ENCODE data around the gene PI4KA.
"Not testable (repeated sequence)": the region's sequence is repeated elsewhere in the genome, so short reads cannot be mapped to it uniquely, and the experiment has no call there.

The PI4KA gene

GRCh38 chr22:20774882-20775281 lies 83.7 kb downstream of the PI4KA start:
- Histone ChIP-seq H3K36me3 (replicated peaks) (peaks cover 7% of the 10 kb centered on the region), H3K27me3 (replicated peaks) (no peaks in the 10 kb centered on the region), H3K4me3 (ENCODE audit: low read depth, low read length) (no peak overlapping the region), H3K27ac (no peak overlapping the region)
- DNase-seq = no peak
- in situ Hi-C loops (cut with HindIII; ENCODE audit: low pct_ligation_motif_present, low sequenced_read_pairs) = no loop called here
- no peak for TF ChIP-seq CTCF (IDR thresholded peaks at IDR 0.05; ENCODE audit: low read depth, low read length, missing control alignments)

GRCh38 chr22:20773793-20774212 lies 84.8 kb downstream of the PI4KA start, which contains the start of gene SERPIND1:
Gene SERPIND1, plus strand, starts transcription at chr22:20774113. Its CDS starts 5,200 bp downstream, at chr22:20779313.
- no peak for DNase-seq
- in situ Hi-C loops (cut with HindIII; ENCODE audit: low pct_ligation_motif_present, low sequenced_read_pairs) = no loop called here
- H3K36me3 ChIP-seq (replicated peaks) = peaks cover 6% of the 10 kb centered on the region
- TF ChIP-seq CTCF (IDR thresholded peaks at IDR 0.05; ENCODE audit: low read depth, low read length, missing control alignments) = no peak
- H3K27me3 ChIP-seq (replicated peaks) = no peaks in the 10 kb centered on the region
- no peak within 1 kb of the TSS for H3K4me3 ChIP-seq (ENCODE audit: low read depth, low read length)
- no peak within 1 kb of the TSS for H3K27ac ChIP-seq

GRCh38 chr22:20771918-20772625 lies 86.5 kb downstream of the PI4KA start:
- Histone ChIP-seq H3K36me3 (replicated peaks) (peaks cover 6% of the 10 kb centered on the region), H3K4me3 (ENCODE audit: low read depth, low read length) (no peak overlapping the region), H3K27me3 (replicated peaks) (no peaks in the 10 kb centered on the region), H3K27ac (no peak overlapping the region)
- DNase-seq = no peak
- TF ChIP-seq CTCF (IDR thresholded peaks at IDR 0.05; ENCODE audit: low read depth, low read length, missing control alignments) = peak; percentile 51
- in situ Hi-C loops (cut with HindIII; ENCODE audit: low pct_ligation_motif_present, low sequenced_read_pairs) = no loop called here

- peaks cover 20% of the 10 kb centered on the region for H3K36me3 ChIP-seq (replicated peaks)
- H3K4me3 ChIP-seq (ENCODE audit: low read depth, low read length); DNase-seq; H3K27ac ChIP-seq; in situ Hi-C loops (cut with HindIII; ENCODE audit: low pct_ligation_motif_present, low sequenced_read_pairs); H3K27me3 ChIP-seq (replicated peaks): not testable (repeated sequence)
These were observed 89.2 kb downstream of the PI4KA start for GRCh38 chr22:20769496-20769826.

- DNase-seq = no peak
- no peak for TF ChIP-seq CTCF (IDR thresholded peaks at IDR 0.05; ENCODE audit: low read depth, low read length, missing control alignments)
- in situ Hi-C loops (cut with HindIII; ENCODE audit: low pct_ligation_motif_present, low sequenced_read_pairs) = no loop called here
- H3K4me3 ChIP-seq (ENCODE audit: low read depth, low read length) = no peak overlapping the region
- no peaks in the 10 kb centered on the region for H3K27me3 ChIP-seq (replicated peaks)
- H3K27ac ChIP-seq = no peak overlapping the region
- H3K36me3 ChIP-seq (replicated peaks) = peaks cover 30% of the 10 kb centered on the region
These were observed 92.1 kb downstream of the PI4KA start for GRCh38 chr22:20766530-20766929.

- Histone ChIP-seq H3K4me3 (ENCODE audit: low read depth, low read length) (no peak overlapping the region), H3K36me3 (replicated peaks) (peaks cover 33% of the 10 kb centered on the region), H3K27me3 (replicated peaks) (no peaks in the 10 kb centered on the region), H3K27ac (no peak overlapping the region)
- in situ Hi-C loops (cut with HindIII; ENCODE audit: low pct_ligation_motif_present, low sequenced_read_pairs) = no loop called here
- TF ChIP-seq CTCF (IDR thresholded peaks at IDR 0.05; ENCODE audit: low read depth, low read length, missing control alignments) = no peak
- no peak for DNase-seq
These were observed 92.7 kb downstream of the PI4KA start for GRCh38 chr22:20765938-20766337.
